ENCODE measurements around the gene SPACA9. TPM values are rescaled to one million over a fixed set of nuclear protein-coding genes. Genes with fewer than 3 reads are reported as not detected.

Gene SPACA9
- total RNA-seq, 1 experiment from 2014 or later, result 1.3 TPM

- Histone ChIP-seq H4K20me1 (ENCODE audit: control insufficient read depth, insufficient read depth, insufficient read length) (no peaks in the 10 kb centered on the region), H4K8ac (replicated peaks; ENCODE audit: insufficient read length, low read depth, low read length) (no peak overlapping the region), H3K4me2 (ENCODE audit: insufficient read depth, insufficient read length, low read length) (no peak overlapping the region), H3K4ac (ENCODE audit: low read depth, low read length) (no peak overlapping the region), H2BK120ac (ENCODE audit: low read depth, low read length, poor library complexity, severe bottlenecking) (no peak overlapping the region), H2BK5ac (ENCODE audit: insufficient read length, low read length) (no peak overlapping the region), H3K18ac (ENCODE audit: insufficient read length, low read depth, low read length) (no peak overlapping the region), H3K14ac (ENCODE audit: insufficient read depth, low read length) (no peak overlapping the region), H3K23ac (ENCODE audit: insufficient read length, low read depth, low read length) (no peak overlapping the region), H3K79me2 (ENCODE audit: insufficient read depth, low read length) (no peaks in the 10 kb centered on the region), H4K91ac (ENCODE audit: insufficient read length, low read depth, low read length) (no peak overlapping the region), H3K27ac (ENCODE audit: insufficient read length, low read depth, low read length) (no peak overlapping the region), H2BK20ac (ENCODE audit: low read depth, low read length, poor library complexity, severe bottlenecking) (no peak overlapping the region), H2BK15ac (ENCODE audit: low read depth, low read length) (no peak overlapping the region), H3K9me3 (ENCODE audit: control insufficient read depth, low read depth, low read length) (no peaks in the 10 kb centered on the region), H3K4me1 (ENCODE audit: insufficient read depth, low read length) (no peaks in the 10 kb centered on the region), H3K23me2 (ENCODE audit: insufficient read length, low read depth, low read length, poor library complexity, severe bottlenecking) (no peaks in the 10 kb centered on the region), H3T11ph (ENCODE audit: low read length) (no peak overlapping the region), H2AFZ (ENCODE audit: low read length) (no peak overlapping the region), H4K5ac (ENCODE audit: insufficient read length, low read depth, low read length) (no peak overlapping the region), H2BK12ac (ENCODE audit: insufficient read length, low read depth, low read length) (no peak overlapping the region), H3K79me1 (ENCODE audit: insufficient read depth, low read depth, low read length, poor library complexity, severe bottlenecking) (no peaks in the 10 kb centered on the region), H2AK5ac (ENCODE audit: insufficient read length, low read length) (no peak overlapping the region), H3K9ac (ENCODE audit: extremely low read depth, insufficient read length, low read length) (no peak overlapping the region), H3K56ac (ENCODE audit: insufficient read length, low read depth, low read length) (no peak overlapping the region), H3K27me3 (ENCODE audit: insufficient read depth, low read length) (no peaks in the 10 kb centered on the region)
- WGBS (ENCODE audit: extremely low coverage, insufficient read length, low lambda C conversion rate), result no CpG with 5 or more reads among the region's 6 CpGs
- H3K4me1 Mint-ChIP-seq, result peaks cover 24 to 28% of the 10 kb centered on the region in 2 experiments
- peak overlapping the region in 1 of 3 experiments; percentile 1; a peak in 1 of 7 replicates for H3K27ac Mint-ChIP-seq
- no peak overlapping the region for H3K4me3 Mint-ChIP-seq
- no peaks in the 10 kb centered on the region for H3K36me3 Mint-ChIP-seq (ENCODE audit: insufficient read depth in 1 of 3, low read depth in 3 of 3)
- H3K9me3 Mint-ChIP-seq, result no peaks in the 10 kb centered on the region
- no peak for DNase-seq
- TF ChIP-seq CTCF (conservative IDR thresholded peaks at IDR 0.05), result no peak
- H3K27me3 Mint-ChIP-seq (ENCODE audit: low read depth), result peaks cover 12% of the 10 kb centered on the region
These were observed 16.2 kb upstream of the SPACA9 start for GRCh38 chr9:132862533-132862932.

Measured in H9 (cell line).